HCT116 (cell line): ENCODE data around the gene PDE9A. TPM values are rescaled to one million over a fixed set of nuclear protein-coding genes. Genes with fewer than 3 reads are reported as not detected.

Experiments
- ATAC-seq: fragments of 200-7000 bp; cut with Tn5 transposase; 2 replicates; pipeline ENCODE4 v1.9.1; 2020; ENCODE audit warnings: mild to moderate bottlenecking, moderate library complexity
- BruUV-seq: library from RNA; stranded (reverse); fragments of 400-500 nt; replicated peaks from 2 replicates; lab custom pipeline; 2021; lab: Mats Ljungman, UMichigan
- CTCF ChIA-PET: fragments of 300-600 bp; sonication (Branson Sonifier 250); formaldehyde crosslinking; loops from one replicate; lab custom pipeline; 2021; ENCODE audit warnings: antibody characterized with exemption; lab: Charles Lee
- POLR2A ChIA-PET: fragments of 300-600, 350-600 bp; sonication (Branson Sonifier 250); formaldehyde crosslinking; loops from one replicate; lab custom pipeline; 2021; ENCODE audit warnings: antibody characterized with exemption; lab: Charles Lee
- RAD21 ChIA-PET, 2 experiments: fragments of 300-600 bp; sonication (Branson Sonifier 250); formaldehyde crosslinking; loops; one replicate each; lab custom pipeline; 2023; ENCODE audit warnings: low total read pairs in 2 of 2; ENCODE audit not compliant: uncharacterized antibody in 2 of 2, unreplicated experiment in 2 of 2, low non-redundant PET in 1 of 2; lab: Charles Lee
- DNase-seq: peaks from one replicate; pipeline ENCODE4 v3.0.0-alpha.2; 2010; ENCODE audit warnings: low read depth, low spot score
- H2AFZ ChIP-seq: fragments of 200-600 bp; shearing (Covaris generic), sonication (generic); 2 replicates; pipeline ENCODE4 v1.6.1; 2017; ENCODE audit warnings: low read depth, mixed run types, mixed read lengths, antibody characterized with exemption, low read length; ENCODE audit not compliant: poor library complexity, severe bottlenecking
- H3K27ac ChIP-seq: 2 replicates; pipeline ENCODE4 v1.5.1; 2012; ENCODE audit warnings: low read depth, low read length
- H3K27me3 ChIP-seq: fragments of 200-600 bp; sonication (generic); 2 replicates; pipeline ENCODE4 v1.6.1; 2016; ENCODE audit warnings: mixed run types, low read length, mixed read lengths; ENCODE audit not compliant: insufficient read depth
- H3K36me3 ChIP-seq, 2 experiments: fragments of 200-500 bp in 1 of 2; fragments of 200-600 bp in 1 of 2; sonication (Bioruptor generic) in 1 of 2; sonication (generic) in 1 of 2; 2 replicates each; pipeline versions ENCODE4 v1.5.1 to v1.6.1; 2014 to 2016; ENCODE audit warnings: low read length in 2 of 2, inconsistent platforms in 1 of 2, mixed read lengths in 1 of 2, mixed run types in 1 of 2; ENCODE audit not compliant: insufficient read depth in 2 of 2, control insufficient read depth in 1 of 2
- H3K4me1 ChIP-seq, 2 experiments: fragments of 200-600 bp in 1 of 2; sonication (generic) in 1 of 2; 2 replicates each; pipeline versions ENCODE4 v1.5.1 to v1.6.1; 2012 to 2017; ENCODE audit warnings: low read length in 2 of 2, inconsistent platforms in 1 of 2, mild to moderate bottlenecking in 1 of 2, mixed read lengths in 1 of 2, mixed run types in 1 of 2, moderate library complexity in 1 of 2; ENCODE audit not compliant: insufficient read depth in 2 of 2, control insufficient read depth in 1 of 2
- H3K4me2 ChIP-seq: fragments of 200-600 bp; sonication (generic); 2 replicates; pipeline ENCODE4 v1.6.1; 2017; ENCODE audit warnings: mixed run types, low read length, mixed read lengths
- H3K4me3 ChIP-seq, 2 experiments: fragments of 200-600 bp in 1 of 2; sonication (generic) in 1 of 2; replicated peaks in 1 of 2; 2 replicates each; pipeline ENCODE4 v1.5.1; 2011 to 2016; ENCODE audit warnings: low read length in 2 of 2, control low read depth in 1 of 2, low read depth in 1 of 2, mild to moderate bottlenecking in 1 of 2, mixed read lengths in 1 of 2, mixed run types in 1 of 2
- H3K79me2 ChIP-seq: fragments of 200-600 bp; sonication (generic); 2 replicates; pipeline ENCODE4 v1.6.1; 2017; ENCODE audit warnings: mild to moderate bottlenecking, mixed run types, low read length, moderate library complexity, mixed read lengths; ENCODE audit not compliant: insufficient read depth
- H3K9ac ChIP-seq: fragments of 200-600 bp; sonication (generic); 2 replicates; pipeline ENCODE4 v1.6.1; 2016; ENCODE audit warnings: low read length, mixed read lengths
- H3K9me2 ChIP-seq: fragments of 200-600 bp; sonication (generic), shearing (Covaris generic); 2 replicates; pipeline ENCODE4 v1.6.1; 2017; ENCODE audit warnings: mixed run types, mild to moderate bottlenecking, moderate library complexity; ENCODE audit not compliant: insufficient read depth
- H3K9me3 ChIP-seq, 2 experiments: fragments of 200-500 bp in 1 of 2; fragments of 200-600 bp in 1 of 2; sonication (Bioruptor generic) in 1 of 2; sonication (generic) in 1 of 2; 2 replicates each; pipeline ENCODE4 v1.6.1; 2014 to 2017; ENCODE audit warnings: low read length in 2 of 2, mixed read lengths in 2 of 2, inconsistent platforms in 1 of 2, low read depth in 1 of 2, mild to moderate bottlenecking in 1 of 2, mixed run types in 1 of 2, moderate library complexity in 1 of 2; ENCODE audit not compliant: control insufficient read depth in 1 of 2, insufficient read depth in 1 of 2
- H4K20me1 ChIP-seq: fragments of 200-600 bp; sonication (generic), shearing (Covaris generic); 2 replicates; pipeline ENCODE4 v1.6.1; 2017; ENCODE audit warnings: mixed run types, mild to moderate bottlenecking, moderate library complexity; ENCODE audit not compliant: insufficient read depth
- CTCF ChIP-seq, 3 experiments: fragments of 200-600 bp in 1 of 3; sonication (generic) in 1 of 3; IDR thresholded peaks in 2 of 3; conservative IDR thresholded peaks in 1 of 3; 2 replicates each; pipeline ENCODE4 v1.5.1; 2012 to 2017; ENCODE audit warnings: low read depth in 2 of 3, low read length in 2 of 3, antibody characterized with exemption in 1 of 3, borderline replicate concordance in 1 of 3, control low read depth in 1 of 3, mild to moderate bottlenecking in 1 of 3, mixed read lengths in 1 of 3, mixed run types in 1 of 3, moderate library complexity in 1 of 3; ENCODE audit not compliant: insufficient read depth in 1 of 3
- EZH2phosphoT487 ChIP-seq: fragments of 200-600 bp; IDR thresholded peaks from 2 replicates; pipeline ENCODE4 v1.6.1; 2018; ENCODE audit warnings: antibody characterized with exemption, borderline replicate concordance
- intact Hi-C: fragments of 100-400 bp; cut with micrococcal nuclease; formaldehyde crosslinking; loops from 2 replicates; pipeline ENCODE4 v1.10.0; 2022
- total RNA-seq: library from RNA; stranded (reverse); gene quantifications from one replicate; pipeline ENCODE4 v1.2.1, GENCODE V29; 2021; ENCODE audit not compliant: unreplicated experiment

PDE9A gene
- total RNA-seq, 1 experiment from 2014 or later = 31.4 TPM

DNA sequence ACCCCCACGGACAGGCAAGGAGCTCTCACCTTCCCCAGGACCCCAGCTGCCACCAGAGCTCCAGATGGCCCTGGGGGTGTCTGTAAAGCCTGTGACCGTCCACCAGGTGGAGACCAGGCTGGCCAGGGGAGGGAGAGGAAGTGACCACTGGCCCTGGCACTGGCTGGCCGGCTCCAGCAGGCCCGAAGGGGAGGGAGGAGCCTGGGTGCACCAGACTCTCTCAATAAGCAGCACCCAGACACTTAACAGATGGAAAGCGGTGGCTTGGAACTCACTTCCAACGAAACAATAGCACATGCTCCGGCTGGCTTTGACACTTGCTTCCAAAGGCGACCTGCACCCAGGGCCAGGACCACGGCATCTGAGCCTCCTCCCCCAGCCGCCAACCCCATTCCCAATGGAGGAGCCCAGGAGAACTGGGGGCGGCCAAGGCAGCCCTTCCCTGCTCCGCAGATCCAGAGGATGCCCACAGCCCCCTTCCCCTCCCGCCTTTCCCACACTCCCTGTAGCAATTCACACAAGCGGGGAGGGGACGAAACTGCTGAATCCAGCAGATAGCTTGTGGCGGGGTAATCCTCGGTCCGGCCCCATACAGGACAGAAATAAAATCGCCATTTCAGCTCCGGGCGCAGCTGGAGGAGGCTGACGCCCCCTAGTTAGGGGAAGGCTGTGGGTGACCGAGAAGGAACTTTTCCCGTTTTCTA is 742 bp upstream of the PDE9A start:
- H3K4me3 ChIP-seq = no peak overlapping the region
- peak overlapping the region; percentile 43; the same call in 1 of the 2 replicates for H3K4me2 ChIP-seq
- no peaks in the 10 kb centered on the region for H3K9me2 ChIP-seq
- ChIA-PET POLR2A (interaction anchor here (1.7 kb wide), 1 partner anchor 59 kb away, joined by 4 read pairs; no protein-coding TSS in a partner anchor), CTCF (interaction anchor here (0.7 to 1.4 kb wide), 4 partner anchors 9 to 43 kb away, joined by 3 to 5 read pairs (median 4); no protein-coding TSS in a partner anchor), RAD21 (no interaction called here)
- intact Hi-C loops = loop anchor here (5.0 to 10.0 kb wide), 2 partner anchors 72 to 165 kb away; no protein-coding TSS in a partner anchor
- H3K9me3 ChIP-seq = no peaks in the 10 kb centered on the region
- ATAC-seq = peak; percentile 44
- peaks cover 32% of the 10 kb centered on the region; the same call in 1 of the 2 replicates for H3K79me2 ChIP-seq
- BruUV-seq = no TSS peak
- no peak overlapping the region for H3K9ac ChIP-seq
- DNase-seq = no peak
- H3K4me1 ChIP-seq = peaks cover 18 to 33% of the 10 kb centered on the region in 2 experiments; a peak in 3 of 4 replicates
- H2AFZ ChIP-seq = no peak overlapping the region
- no peaks in the 10 kb centered on the region for H3K36me3 ChIP-seq
- TF ChIP-seq EZH2phosphoT487 (no peak), CTCF (IDR thresholded peaks at IDR 0.05 in 2 of 3, conservative IDR thresholded peaks at IDR 0.05 in 1 of 3; ENCODE audit: borderline replicate concordance in 1 of 3, insufficient read depth in 1 of 3, low read depth in 2 of 3, low read length in 2 of 3) (peak in 2 of 3 experiments; percentile 30 to 45; a peak in 3 of 6 replicates)
- H4K20me1 ChIP-seq = no peaks in the 10 kb centered on the region
- H3K27ac ChIP-seq = no peak overlapping the region; the same call in 1 of the 2 replicates
- no peaks in the 10 kb centered on the region for H3K27me3 ChIP-seq
